Sigmoid colon (tissue), 4 donors: ENCODE results near the gene SH3TC1.

Source experiments
- EP300 ChIP-seq, 4 donors: sonication (generic); formaldehyde crosslinking; IDR thresholded peaks; one replicate each; pipeline ENCODE4 v1.6.1; 2017; ENCODE audit warnings: antibody characterized with exemption in 4 of 4
- POLR2A ChIP-seq, 2 donors: fragments of 450-650 bp; IDR thresholded peaks; one replicate each; pipeline ENCODE4 v1.6.1; 2016; ENCODE audit warnings: antibody characterized with exemption in 2 of 2, mild to moderate bottlenecking in 2 of 2, moderate library complexity in 2 of 2

- TF ChIP-seq POLR2A (IDR thresholded peaks at IDR 0.05) (no peak), EP300 (IDR thresholded peaks at IDR 0.05) (peak in 1 of 4 donors; percentile 49)
These were observed 87.1 kb downstream of the SH3TC1 start for GRCh38 chr4:8285976-8286718.
